HG02884 (cell line): ENCODE measurements around the gene TMEM126A.
"Not testable (repeated sequence)": the region's sequence is repeated elsewhere in the genome, so short reads cannot be mapped to it uniquely, and the experiment has no call there.

Experiments used
- ATAC-seq: cut with Tn5 transposase; IDR thresholded peaks from one replicate; pipeline ENCODE4 v1.9.1; 2021; ENCODE audit warnings: mild to moderate bottlenecking, moderate library complexity; ENCODE audit not compliant: unreplicated experiment

The TMEM126A gene

DNA sequence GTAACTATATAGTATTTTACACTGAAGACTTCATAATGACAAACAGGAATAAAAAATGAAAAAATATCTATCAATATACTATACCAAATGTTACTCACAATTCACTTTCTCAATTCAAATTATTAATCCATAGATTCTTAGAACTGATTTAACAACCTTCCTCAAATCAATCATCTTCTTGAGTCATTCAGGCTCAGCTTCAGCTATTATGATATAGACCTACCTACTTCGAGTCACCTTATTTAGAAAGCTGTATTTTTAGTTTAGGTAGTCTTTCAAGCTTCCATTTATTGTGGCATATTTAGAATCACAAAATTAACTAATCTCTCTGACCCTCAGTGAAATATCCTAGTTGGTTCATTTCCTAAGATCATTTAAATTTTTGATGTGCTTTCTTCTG is 9.0 kb downstream of the TMEM126A start:
- ATAC-seq, result no peak

DNA sequence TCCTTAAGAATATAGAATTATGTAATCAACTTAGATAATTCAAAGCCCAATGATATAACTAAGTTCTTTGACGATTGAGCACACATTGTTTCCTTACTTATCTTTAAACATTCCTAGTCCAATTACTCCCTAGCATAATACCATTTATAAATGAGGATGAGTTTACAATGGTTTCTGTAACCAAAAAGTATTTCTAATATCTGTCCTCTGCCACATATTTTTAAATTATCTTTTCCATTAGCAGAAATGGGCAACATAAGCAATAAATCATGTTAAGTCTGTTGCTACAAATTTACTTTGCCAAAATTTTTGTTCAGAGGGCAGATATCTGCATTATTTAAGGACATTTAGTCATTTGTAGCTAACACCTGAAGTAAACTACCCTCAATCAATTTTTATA is 10.4 kb downstream of the TMEM126A start:
- no peak for ATAC-seq

DNA sequence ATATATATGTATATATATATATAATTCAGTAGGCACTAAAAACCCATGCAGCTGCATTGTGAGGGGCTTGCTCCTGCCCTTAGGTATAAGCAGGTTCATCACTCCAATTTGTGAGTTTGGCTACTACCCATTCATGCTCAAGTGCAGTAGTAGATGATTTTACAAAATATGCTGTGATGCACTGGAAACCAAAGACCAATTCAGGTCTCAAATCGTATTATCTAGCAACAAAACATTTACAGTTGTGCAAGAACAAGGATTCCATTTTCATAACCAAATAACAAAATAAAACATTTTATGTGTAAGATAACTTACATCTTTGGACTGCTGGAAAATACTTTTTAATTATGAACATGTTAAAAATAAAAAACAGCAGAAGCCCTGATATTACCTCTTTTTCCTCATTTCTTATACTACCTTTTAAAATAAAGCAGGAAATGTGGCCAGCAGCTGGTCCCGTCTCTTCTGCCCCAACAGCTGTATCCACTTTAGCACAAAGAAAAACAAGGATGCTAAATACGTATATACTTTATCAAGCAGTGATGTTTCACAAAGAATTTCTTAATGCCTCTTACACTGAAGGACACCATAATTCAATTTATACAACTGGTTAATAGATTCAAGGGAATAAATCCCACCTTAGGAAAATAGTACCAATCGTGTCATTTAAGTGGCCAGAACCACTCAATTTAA is 14.4 kb downstream of the TMEM126A start:
- ATAC-seq, result no peak

DNA sequence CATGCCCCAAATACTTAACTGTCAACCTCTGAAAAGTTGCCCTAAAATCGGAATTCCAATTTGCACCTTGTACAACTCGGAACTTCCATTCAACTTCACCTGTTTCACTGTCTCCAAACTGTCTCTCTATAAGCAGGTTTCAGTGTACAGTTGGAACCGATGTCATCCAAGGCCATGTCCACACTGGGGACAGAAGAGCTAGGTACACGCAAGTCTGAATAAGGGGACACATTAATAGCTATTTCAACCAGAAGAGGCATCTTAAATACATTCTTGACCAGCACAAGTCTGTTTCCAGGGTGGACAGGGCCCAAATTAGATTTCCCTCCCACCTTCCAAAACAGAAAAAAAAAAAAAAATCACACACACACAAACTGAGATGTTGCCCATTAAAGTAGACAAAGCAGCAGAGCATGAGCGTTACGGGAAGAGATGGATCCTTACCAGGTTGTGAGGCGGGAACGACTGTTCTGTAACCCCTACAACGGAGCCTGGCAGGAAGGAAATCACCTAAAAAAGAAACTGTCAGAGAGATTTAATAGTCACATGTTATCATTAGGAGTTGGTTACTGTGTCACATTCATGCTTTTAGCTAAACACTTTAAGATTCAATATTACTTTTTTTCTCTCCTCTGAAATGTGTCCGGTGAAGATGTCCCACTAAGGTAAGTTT is 15.4 kb downstream of the TMEM126A start:
- ATAC-seq, result no peak

DNA sequence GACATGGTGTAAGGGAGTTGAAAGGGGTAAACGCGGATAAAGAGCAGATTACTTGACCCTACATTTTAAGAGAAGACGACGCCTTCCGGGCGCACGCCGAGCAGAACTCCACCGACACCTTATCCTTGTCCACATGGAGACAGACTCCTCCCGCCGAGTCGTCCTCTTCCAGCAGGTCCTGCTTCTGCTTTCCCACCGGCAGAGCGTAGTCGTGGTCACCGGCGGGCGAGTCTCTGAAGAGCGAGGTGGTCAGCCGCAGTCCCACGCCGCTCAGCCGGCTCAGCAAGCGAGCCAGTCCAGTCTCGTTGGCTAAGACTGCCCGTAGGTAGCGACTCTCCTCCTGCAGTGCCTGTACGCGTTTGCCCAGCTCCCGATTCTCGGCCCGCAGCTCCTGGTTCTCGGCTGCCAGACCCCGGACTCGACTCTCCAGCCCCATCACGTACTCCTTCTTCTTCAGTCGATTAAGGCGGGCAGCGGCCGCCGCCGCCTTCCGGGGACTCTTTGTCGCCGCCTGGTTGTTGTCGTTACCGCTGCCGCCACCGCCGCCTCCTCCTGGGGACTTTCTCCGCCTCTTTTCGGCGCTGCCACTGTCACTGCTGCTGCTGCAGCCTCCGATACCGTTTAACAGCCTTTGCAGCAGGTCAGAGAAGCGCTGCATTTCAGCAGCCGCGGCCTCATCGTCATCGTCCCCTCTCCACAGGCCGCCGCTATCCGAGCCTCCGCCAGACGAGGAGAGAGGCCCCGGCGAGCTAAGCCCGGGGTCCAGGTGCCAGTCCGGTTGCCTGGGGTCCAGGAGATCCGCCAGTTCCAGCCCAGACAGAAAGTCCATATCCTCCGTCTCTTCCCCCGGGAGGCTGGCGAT is 16.2 kb downstream of the TMEM126A start:
- ATAC-seq, result peak; percentile 60

DNA sequence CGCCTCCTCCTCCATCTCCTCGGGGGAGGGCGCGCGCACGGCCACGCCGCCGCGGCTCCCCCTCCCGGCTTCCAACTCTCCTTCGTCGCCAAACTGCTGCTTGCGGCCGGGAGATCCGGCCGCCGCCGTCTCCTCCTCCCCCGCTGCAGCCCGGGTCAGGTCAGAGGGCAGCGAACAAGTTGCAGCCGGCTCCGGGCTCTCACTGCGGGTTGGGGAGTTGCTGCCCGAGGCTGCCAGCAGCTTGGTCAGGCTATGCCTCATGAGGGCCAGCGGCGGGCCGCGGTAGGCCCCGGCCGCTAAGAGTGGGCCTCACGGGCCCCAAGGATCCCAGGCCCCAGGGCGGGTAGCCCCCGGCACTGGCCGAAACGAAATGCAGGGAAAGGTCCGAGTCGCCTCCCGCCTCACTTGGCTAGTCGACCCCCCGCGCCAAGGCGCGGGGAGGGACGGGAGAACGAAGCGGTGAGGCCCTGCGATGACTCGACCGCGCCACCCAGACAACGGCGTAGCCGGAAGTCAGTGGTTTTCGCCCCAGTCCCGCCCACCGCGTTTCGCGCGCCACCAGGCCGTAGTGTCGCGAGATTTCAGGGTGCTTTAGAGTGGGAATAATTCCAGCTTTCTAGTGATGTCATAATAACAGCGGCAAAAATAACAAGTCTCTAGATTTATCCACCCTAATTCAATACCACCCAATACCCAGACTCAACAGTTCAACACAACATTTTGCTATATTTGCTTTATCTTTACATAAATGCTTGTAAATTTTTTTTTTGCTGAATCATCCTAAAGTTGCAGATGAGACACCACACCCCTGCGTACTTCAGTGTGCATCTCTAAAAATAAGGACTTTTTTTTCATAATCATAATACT is 17.1 kb downstream of the TMEM126A start, which contains the start of gene CREBZF:
CREBZF (minus strand) TSS at position 515 of the 867 bp plus-strand sequence; CDS start at position 261, 254 bp downstream.
- peak; percentile 90 for ATAC-seq

DNA sequence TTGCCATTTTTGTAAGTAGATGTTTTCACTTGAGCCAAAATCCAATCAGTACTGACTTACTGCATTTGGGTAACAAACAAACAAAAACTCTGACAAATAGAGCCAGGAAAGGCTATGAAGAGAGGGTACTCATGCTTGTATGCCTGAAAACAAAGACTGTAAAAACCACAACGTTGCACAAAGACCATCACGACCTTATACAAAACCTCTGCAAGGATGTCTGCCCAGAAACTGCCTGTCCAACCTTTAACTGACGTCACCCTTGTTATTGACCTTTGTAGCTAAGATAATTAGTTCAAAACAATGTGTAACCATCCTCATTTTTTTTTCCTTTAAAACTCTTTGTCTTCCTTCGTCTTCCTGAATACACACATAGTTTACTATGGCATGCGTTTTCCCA is 18.0 kb downstream of the TMEM126A start:
- no peak for ATAC-seq

DNA sequence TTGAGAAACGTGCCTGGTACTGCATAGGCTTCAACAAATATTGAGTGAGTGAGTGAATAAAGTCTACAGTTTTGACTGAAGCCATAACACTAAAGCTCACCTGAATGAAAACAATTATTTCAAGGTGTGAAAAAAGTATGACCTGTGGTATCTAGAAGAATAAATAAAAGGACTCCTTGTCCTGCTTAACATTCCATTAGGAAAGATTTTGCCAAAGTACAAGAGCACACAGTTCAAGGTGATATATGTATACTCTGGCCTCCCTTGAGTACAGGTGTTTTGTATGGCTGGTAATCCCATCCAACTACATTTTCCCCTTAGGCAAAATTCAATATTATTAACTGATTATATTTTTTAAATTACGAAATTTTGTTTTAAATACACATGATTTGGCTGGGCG is 18.9 kb downstream of the TMEM126A start:
- no peak for ATAC-seq

DNA sequence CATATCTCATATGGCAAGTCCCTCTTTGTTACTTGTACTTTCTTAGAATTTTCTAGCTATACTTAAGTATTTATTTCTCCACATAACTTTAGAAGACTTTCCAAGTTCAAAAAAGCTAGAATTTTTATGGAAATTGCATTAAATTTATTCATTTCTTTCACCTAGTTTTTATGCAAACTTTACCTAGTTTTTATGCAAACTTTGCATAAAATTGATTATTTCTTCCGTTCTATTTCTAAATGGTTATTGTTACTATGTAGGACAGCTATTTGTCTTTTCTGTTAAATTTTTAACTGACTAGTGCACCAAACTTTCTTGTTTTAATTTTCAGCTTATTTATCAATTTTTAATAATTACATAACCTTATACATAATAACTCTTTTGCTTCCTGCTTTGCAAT is 20.4 kb downstream of the TMEM126A start:
- ATAC-seq, result no peak

DNA sequence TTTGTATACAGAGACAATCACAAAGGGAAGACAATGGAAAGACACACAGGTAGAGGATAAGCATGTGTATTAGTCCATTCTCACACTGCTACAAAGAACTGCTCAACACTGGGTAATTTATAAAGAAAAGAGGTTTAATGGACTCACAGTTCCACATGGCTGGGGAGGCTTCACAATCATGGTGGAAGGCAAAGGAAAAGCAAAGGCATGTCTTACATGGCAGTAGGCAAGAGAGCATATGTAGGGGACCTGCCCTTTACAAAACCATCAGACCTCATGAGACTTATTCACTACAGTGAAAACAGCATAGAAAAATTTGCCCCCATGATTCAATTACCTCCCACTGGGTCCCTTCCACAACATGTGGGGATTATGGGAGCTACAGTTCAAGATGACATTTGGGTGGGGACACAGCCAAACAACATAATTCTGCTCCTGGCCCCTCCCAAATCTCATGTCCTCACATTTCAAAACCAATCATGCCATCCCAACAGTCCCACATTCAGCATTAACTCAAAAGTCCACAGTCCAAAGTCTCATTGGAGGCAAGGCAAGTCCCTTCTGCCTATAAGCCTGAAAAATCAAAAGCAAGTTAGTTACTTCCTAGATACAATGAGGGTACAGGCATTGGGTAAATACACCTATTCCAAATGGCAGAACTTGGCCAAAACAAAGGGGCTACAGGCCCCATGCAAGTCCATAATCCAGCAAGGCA is 23.3 kb downstream of the TMEM126A start:
- ATAC-seq, result not testable (repeated sequence)

DNA sequence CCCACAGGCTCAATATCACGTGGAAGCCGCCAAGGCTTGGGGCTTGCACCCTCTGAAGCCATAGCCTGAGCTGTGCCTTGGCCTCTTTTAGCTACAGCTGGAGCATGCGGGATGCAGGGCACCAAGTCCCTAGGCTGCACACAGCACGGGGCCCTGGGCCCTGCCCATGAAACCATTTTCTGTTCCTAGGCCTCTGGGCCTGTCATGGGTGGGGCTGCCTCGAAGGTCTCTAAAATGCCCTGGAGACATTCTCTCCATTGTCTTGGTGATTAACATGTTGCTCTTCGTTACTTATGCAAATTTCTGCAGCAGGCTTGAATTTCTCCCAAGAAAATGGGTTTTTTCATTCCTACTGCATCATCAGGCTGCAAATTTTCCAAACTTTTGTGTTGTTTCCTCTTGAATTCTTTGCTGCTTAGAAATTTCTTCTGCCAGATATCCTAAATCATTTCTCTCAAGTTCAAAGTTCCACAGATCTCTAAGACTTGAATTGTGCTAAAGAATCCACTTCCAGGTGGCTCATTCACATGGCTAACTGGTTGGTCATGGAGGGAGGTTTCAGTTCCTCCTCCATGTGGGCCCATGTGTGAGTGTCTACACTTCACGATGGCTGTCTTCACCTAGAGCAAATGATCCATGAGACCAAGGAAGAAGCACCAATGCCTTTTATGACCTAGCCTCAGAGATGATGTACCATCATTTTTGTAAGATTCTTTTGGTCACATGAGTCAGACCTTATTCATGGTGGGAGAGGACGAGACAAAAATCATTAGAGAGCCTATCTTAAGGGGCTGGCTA is 24.5 kb downstream of the TMEM126A start:
- no peak for ATAC-seq

DNA sequence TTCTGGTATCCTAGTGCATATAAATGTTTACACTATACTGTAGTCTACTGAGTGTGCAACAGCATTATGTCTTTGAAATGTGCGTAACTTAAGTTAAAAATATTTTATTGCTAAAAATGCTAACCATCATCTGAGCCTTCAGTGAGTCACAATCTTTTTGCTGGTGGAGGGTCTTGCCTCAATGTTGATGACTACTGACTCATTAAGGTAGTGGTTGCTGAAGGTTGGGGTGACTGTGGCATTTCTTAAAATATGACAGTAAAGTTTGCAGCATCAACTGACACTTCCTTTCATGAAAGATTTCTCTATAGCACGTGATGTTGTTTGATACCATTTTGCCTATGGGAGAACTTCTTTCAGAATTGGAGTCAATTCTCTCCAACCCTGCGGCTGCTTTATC is 25.6 kb downstream of the TMEM126A start:
- ATAC-seq, result no peak

DNA sequence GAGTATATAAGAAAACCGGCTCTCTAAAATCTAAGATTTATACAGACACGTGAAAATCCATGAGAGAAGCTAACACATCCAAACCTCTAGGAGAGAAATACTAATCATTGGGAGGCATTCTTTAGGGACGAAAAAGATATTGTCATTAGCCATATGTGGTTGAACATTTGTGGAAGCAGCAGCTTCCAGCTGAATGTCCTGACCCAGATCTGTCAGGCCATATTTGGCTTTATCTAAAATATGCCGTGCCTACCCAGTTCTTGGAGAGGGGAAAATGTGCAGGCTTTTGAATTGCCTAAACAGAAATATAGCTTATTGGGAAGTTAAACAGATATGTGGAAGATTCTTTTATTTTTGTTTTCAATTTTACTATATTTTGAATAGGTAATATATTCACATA is 31.8 kb downstream of the TMEM126A start:
- no peak for ATAC-seq

DNA sequence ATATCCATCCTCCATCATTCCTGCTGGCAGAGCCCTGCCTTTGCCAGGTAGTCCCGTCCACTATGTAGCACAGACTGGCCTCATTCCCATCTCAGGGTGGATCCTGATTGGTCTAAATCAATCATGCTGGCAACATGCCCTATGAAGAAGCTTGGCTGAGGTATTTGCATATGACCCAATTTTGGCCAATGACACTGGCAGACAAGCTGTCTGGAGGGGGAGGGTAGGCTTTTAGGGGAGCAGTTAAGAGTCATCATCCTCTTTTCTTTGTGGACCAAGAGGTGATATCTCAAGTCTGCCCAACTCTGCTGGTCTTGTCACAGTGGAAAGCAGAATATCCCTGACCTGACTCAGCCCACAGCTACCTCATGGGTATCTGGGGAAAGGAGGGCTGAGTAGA is 33.1 kb downstream of the TMEM126A start:
- ATAC-seq, result no peak

DNA sequence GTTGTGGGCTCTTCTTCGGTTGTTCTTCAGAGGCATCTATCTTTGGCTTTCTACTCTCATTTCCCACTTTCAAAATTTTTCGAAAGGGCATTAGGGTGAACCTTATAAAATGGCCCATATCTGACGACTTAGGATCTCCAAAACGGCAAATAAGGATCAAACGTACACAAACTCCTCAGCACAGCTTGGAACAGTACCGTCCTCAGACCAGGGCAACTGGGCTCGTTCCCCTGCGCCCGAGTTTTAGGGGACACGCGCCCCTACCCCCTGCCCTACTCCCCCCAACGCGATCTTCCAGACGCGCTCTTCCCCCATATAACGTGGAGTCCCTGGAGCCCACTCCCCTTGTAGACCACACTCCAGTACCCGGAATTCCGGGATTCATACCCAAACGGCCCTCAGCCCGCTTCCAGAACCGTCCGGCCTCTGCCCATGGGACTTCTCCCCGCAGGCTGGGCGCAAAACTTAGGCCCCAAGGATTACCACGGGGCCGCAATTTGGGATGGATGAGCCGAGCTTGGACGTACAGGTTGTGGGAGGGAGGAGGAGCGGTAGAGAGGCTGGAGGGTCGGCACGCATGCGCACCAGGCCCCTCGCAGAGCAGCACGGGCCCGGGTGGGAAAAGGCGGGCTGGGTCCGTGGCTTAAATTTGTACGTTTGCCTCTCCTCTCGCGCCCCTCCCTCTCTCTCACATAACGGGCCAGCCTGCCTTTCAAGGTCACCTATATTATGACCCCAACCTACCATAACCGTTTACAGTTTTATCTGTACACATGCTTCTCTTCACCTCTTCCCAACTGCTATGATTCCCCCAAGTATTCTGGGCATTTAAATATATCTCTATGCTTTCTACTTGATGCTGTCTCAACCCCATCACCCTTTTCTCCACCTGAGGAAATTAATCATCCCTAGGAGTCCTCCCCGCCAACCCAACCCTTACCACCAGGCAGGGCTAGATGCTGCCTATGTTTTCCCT is 34.9 kb downstream of the TMEM126A start:
- peak; percentile 84 for ATAC-seq

DNA sequence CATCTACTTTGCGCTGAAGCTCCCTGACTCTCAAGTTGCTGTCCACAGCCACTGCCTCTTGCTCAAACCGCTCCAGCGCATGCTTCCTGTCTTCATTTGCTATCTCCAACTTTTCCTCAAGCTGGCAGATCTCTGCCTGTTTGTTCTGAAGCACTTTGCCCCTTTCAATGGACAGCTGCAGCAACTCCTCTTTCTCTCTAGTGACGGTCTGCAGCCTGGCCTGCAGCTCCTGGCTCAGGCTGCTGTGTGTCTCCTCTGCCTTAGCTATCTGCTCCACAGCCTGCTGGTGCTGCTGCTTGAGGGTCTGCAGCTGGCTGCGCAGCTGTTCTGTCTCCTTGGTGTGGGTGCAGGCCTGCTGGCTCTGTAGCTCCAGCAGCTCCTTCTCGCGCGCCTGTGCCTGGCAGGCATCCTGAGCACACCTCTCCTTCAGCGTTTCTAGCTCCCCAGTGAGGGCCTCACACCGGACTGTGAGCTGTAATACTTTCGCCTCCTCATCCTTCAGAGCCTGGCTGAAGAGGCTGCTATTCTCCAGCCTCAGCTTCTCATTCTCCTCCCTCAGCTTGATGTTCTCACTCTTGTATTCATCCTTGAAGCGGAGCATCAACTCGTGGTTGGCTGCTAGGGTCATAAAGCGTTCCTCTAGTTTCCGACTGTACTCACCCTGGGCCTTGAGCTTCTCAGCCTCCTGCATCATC is 37.5 kb downstream of the TMEM126A start:
- ATAC-seq, result no peak

DNA sequence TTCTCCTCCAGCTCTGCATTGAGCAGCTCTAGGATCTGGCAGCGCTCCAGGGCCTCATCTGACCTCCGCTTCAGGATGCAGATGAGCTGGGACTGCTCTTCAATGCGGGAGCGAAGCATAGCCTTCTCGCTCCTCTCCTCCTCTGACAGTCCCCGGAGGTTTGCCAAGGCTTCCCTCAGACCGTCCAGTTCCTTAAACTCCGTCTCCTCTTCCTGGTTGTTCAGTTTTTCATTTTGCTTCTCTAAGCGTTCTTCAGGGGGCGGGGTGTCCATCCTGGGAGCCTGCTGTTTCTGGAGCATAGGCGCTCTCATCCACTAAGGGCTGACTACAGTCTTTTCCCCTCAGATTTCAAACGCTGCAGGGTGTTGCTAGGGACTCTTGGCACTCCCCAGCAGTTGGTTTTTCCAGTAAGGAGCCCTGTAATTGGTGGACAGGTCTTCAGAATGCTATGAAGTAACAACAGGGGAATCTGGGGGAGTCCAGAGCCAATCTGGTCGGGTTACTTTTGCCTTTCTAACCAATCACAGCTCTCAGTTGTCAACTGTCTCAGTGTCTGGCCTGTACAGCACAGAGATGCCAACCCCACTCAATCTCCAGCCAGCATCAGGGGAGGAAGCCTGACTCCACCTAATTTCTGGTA is 38.2 kb downstream of the TMEM126A start, which contains the start of gene CCDC89:
CCDC89 (minus strand) TSS at position 376 of the 640 bp plus-strand sequence; CDS start at position 311, 65 bp downstream.
- ATAC-seq, result no peak
